ENCODE results near the gene ARID4A.
"Not testable (repeated sequence)": the region's sequence is repeated elsewhere in the genome, so short reads cannot be mapped to it uniquely, and the experiment has no call there.

Gene ARID4A

DNA sequence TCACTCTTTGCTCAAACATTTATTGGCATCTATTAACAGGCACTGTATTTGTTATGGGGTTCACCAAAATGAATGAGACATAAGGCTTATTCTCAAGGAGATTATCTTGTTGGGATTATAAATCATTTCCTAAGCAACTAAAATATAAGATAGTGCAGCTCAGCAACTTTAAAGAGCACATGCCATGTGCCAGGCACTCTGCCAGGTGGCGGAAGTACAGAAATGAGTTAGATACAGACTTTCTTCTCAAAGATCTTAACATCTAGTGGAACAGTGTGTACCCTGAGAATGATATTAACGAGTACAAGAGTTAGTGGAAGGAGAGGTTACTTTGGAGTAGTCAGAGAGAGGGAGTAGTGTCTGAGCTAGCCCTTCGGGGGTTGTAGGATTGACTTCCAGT, 68.9 kb downstream of the ARID4A start:
- no peak for DNase-seq

DNA sequence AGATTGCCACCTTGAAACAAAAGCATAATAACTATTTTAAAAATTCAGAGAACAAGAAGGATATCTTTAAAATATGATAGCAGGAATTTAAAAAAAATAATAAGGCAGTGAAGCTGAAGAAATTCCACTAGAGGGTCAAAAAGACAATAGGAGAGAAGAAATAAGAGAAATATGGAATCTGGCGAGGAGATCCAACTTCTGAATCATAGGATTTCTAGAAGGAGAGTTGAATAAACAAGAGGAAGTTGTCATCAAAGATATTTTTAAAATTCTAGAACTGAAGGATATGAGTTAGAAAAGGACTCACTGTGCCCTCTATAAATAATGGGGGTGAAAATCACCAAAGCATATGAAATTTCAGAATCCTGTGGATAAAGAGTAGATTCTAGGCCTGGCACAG, 70.6 kb downstream of the ARID4A start:
- DNase-seq, result no peak

DNA sequence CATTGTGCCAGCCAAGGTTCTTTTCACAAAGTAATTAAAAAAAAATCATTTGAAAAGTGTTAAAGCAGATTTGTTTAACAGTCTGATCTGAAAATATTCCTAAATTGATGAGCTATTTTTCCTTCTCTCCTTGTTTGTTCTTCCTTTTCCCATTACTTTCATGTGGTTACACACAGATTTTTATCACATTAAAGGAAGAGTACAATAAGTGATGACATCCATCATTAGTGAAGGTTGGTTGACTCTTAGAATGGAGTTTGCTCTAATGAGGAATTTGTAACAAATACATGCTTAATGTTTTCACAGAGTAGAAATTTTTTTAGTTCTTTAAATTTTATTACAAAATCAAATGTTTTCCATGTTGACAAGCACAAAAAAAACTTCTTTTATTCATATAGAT, 78.4 kb downstream of the ARID4A start:
- DNase-seq, result no peak

DNA sequence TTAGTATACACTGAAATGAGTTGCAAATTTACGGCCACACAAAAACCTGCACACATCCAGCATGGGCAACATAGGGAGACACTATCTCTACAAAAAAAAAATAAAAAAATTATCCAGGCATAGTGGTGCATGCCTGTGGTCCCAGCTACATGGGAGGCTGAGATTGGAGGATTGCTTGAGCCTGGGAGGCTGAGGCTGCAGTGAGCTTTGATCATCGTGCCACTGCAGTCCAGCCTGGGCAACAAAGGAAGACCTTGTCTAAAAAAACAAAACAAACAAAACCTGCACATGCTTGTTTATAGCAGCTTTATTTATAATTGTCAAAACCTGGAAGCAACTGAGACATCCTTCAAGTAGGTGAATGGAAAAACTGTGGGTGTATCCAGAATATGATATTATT, 92.5 kb downstream of the ARID4A start:
- no peak for DNase-seq

DNA sequence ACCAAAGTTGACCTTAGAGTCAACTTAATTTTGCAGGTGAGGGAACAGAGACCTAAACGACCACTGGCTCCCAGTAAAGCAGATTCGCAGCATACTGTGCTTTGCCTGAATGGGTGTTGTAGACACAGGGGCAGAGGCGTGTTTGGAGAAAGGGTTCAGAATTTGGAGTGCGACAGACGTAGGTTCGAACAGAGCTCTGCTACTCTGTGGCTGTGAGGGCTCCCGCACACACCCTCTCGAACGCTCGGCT, 97.1 kb downstream of the ARID4A start:
- DNase-seq, result no peak

DNA sequence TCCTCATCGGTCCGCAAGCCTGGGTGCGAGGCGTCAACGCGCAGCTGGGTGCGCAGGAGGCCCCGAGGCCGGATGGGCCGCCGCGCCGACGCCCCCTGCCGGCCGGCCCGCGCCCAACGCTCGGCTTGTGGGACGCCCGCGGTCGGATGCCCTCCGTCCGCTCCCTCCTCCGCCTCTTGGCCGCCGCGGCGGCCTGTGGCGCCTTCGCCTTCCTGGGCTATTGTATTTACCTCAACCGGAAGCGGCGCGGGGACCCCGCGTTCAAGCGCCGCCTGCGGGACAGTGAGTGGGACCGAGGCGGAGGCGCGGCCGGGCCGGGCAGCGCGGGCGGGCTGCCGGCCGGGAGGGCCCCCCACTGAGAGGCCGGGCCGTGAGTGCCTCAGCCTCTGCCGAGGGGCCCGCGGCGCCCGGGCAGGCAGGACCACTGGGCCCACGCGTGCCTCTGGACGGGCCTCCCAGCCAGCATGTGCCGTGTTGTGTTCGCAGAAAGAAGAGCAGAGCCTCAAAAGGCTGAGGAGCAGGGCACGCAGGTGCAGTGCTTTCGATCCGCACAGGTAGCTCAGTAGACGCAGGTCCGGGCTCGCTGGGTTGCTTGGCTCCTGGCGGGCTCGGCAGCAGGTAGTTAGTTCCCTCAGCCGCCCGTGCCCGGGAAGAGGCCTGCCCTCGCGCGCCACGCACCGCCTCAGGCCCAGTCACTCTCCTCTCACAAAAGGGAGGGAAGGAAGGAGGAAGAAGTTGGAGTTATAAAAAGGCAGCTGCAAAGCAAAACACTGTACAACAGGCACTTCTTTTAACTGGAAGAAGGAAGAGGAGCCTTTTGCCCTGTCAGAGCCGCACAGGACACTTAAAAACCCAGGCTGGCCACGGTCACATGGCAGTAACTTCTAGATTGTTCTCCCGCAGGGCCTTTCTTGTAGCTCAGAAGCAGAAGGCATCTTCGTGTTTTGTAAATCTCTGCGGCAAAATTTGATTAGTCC, 97.7 kb downstream of the ARID4A start, which contains the start of gene TOMM20L:
TSS of gene TOMM20L (plus strand) at position 119 of the 977 bp plus-strand sequence. CDS start at position 147, 28 bp downstream.
- DNase-seq, result peak; percentile 80

DNA sequence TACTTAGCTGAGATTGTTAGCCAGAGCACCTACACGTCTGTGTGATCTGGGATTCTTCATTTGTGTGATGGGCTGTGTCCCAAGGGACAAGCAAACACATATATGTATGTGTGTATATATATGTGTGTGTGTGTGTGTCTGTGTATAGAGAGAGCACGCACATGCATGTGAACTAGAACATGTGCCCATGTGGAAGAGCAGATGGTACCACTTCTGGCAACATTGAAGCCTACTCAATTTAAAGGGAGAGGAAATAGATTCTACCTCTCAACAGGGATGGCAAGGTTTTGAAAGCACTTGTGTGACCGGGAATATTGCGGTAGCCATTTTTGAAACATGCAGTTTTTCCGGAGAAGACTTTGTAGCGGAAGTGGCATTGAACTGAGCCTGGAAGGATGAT, 98.8 kb downstream of the ARID4A start:
- DNase-seq, result no peak

DNA sequence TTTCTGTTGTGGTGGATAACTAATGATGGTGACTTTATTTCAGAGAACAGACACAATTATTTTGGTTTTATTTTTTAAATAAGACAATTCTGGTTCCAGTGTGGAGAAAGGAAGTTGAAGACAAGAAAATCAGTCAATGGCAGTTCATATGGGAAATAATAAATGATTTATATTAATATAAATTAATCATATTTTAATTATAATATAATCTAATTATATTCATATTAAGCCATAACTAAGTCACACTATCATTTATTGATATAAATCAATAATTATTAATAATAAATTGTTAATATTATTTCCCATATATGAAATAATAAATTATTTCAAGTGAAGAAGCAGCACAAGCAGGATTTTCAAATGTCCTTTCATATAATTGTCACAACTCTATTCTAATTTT, 100.1 kb downstream of the ARID4A start:
- DNase-seq, result no peak

DNA sequence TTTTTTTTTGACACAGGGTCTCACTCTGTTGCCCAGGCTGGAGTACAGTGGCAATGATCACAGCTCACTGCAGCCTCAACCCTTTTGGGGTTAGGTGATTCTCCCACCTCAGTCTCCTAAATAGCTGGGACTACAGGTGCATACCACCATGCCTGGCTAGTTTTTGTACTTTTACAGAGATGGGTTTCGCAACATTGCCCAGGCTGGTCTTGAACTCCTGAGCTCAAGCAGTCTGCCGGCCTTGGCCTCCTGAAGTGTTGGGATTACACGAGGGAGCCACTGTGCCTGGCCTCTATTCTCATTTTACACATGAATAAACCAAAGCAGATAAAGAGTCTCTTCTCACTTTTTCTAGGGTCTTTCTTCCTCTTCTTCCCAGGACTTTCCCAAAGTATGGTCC, 100.5 kb downstream of the ARID4A start:
- no peak for DNase-seq

DNA sequence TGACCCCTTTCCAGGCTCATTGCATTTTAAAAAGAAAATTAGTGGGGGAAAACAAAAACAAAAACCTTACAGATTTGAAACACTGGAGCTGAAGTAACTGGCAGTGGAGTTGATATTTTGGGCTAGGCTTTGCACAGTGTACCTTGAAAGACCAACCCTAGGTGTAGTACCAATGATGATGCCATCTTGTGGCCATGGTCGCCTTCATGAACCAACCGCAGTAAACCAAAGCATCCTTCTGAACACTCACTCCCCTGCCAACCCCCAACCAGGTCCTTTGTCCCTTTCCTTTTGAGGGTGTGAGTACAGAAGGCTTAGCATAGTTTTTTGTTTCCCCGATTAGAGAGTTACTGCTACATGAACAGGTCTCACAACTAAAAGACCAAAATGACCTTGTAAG, 103.2 kb downstream of the ARID4A start:
- no peak for DNase-seq

DNA sequence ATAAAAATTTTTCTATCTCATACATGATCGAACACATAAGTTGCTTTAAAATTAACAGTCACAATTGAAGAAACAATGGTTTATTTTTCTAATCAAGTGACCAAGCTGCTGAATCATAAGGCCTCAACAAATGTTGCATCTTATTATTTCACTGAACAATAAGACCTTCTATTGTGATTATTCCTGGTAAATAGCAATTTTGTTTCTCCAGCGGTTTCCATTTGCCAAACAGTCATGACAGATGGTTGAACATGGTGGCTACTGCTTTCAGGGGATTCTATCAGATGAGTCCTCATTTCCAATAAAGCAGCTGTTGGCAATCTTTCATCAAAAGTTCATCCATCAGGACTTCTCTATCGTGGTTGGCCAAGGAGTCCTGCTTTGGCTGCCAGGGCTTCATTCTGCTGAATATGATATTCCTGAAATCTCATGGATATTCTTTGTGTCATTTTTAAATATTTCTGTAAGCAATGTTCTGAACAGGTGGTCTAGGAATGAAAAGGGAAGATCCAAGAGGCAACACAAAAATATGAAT, 110.4 kb downstream of the ARID4A start:
- DNase-seq, result no peak

DNA sequence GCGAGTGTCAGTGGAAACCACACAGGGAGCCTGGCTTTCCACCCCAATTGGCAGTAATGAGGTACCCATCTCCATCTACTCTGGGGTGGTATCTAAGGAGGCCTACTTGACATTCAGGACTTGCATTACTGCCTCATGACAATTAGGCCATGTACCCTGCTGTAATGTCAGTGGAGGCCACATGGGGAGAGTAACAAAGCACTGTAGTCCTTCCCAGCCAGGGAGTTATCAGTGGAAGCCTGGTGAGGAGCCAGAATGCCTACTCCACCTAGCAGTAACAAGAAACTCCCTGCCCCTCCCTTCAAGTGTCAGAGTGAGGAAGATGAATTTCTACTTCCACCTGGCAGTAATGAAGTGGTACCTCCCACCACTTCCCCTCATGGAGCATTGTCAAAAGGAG, 116.5 kb downstream of the ARID4A start:
- DNase-seq, result no peak

DNA sequence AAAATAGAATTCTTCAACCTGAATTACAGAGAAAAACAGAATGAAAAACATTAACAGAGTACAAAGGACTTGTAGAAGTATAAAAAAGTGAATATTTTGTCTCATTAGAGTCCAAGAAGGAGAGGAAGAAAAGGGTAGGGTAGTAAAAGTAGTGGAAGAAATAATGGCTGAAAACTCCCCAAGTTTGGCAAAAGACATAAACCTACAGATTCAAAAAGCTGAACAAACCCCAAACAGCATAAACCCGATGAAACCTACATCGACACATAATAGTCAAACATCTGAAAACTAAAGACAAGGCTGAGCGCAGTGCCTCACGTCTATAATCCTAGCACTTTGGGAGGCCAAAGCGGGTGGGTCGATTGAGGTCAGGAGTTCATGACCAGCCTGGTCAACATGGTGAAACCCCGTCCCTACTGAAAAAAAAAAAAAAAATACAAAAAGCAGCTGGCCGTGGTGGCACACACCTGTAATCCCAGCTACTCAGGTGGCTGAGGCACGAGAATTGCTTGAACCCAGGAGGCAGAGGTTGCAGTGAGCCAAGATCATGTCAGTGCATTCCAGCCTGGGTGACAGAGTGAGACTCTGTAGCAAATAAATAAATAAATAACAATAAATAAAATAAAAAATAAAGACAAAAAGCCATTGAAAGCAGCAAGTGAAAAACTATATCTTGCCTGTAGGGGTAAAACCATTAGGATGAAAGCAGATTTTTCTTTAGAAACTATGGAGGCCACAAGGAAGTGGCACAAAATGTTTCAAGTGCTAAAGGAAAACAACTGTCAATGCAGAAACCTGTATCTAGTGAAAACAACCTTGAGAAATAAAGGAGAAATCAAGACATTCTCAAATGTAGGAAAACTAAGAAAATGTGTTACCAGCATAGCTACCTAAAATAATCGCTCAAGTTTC, 117.5 kb downstream of the ARID4A start:
- DNase-seq, result no peak

DNA sequence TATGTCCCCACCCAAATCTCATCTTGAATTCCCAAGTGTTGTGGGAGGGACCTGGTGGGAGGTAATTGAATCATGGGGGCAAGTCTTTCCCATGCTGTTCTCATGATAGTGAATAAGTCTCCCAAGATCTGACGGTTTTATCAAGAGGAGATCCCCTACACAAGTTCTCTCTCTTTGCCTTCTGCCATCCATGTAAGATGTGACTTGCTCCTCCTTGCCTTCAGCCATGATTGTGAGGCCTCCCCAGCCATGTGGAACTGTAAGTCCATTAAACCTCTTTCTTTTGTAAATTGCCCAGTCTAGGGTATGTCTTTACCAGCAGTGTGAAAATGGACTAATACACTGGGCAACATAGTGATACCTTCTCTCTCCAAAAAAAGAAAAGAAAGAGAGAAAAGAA, 118.6 kb downstream of the ARID4A start:
- DNase-seq, result not testable (repeated sequence)
